Fibroblast of lung (primary cell): ENCODE data around the gene ISLR2. TPM values are rescaled to one million over a fixed set of nuclear protein-coding genes. Genes with fewer than 3 reads are reported as not detected.
A peak's percentile ranks its signal among the peaks of the same experiment; 100 is the strongest.

Source experiments
- DNase-seq, 2 donors: peaks; one replicate each; pipeline versions ENCODE4 v3.0.0 to v3.0.0-alpha.2; 2010; ENCODE audit warnings: low read depth in 2 of 2
- H2AFZ ChIP-seq: 2 replicates; pipeline ENCODE4 v1.5.1; 2012; ENCODE audit warnings: low read length, control low read depth, inconsistent platforms
- H3K27ac ChIP-seq: 2 replicates; pipeline ENCODE4 v1.5.1; 2011; ENCODE audit warnings: low read length, control low read depth; ENCODE audit not compliant: insufficient read depth
- H3K27me3 ChIP-seq: 2 replicates; pipeline ENCODE4 v1.5.1; 2011; ENCODE audit warnings: mild to moderate bottlenecking, low read length; ENCODE audit not compliant: control insufficient read depth, insufficient read depth
- H3K36me3 ChIP-seq: 2 replicates; pipeline ENCODE4 v1.5.1; 2011; ENCODE audit warnings: low read length; ENCODE audit not compliant: control insufficient read depth, insufficient read depth
- H3K4me1 ChIP-seq: 2 replicates; pipeline ENCODE4 v1.5.1; 2011; ENCODE audit warnings: low read length; ENCODE audit not compliant: control insufficient read depth, insufficient read depth; ENCODE audit errors: extremely low read depth
- H3K4me2 ChIP-seq: 2 replicates; pipeline ENCODE4 v1.5.1; 2011; ENCODE audit warnings: low read length, control low read depth; ENCODE audit not compliant: insufficient read depth; ENCODE audit errors: extremely low read depth
- H3K4me3 ChIP-seq, 4 experiments: fragments of 200-600 bp in 1 of 4; sonication (generic) in 1 of 4; replicated peaks in 1 of 4; 2 replicates each; pipeline ENCODE4 v1.5.1; 2011 to 2016; ENCODE audit warnings: low read length in 4 of 4, low read depth in 3 of 4, mild to moderate bottlenecking in 3 of 4, control low read depth in 2 of 4, inconsistent platforms in 1 of 4, mixed read lengths in 1 of 4; ENCODE audit not compliant: insufficient read depth in 1 of 4; ENCODE audit errors: control extremely low read depth in 1 of 4
- H3K79me2 ChIP-seq: 2 replicates; pipeline ENCODE4 v1.5.1; 2012; ENCODE audit warnings: mild to moderate bottlenecking, low read length, inconsistent platforms; ENCODE audit not compliant: control insufficient read depth, insufficient read depth
- H3K9ac ChIP-seq: 2 replicates; pipeline ENCODE4 v1.5.1; 2011; ENCODE audit warnings: mild to moderate bottlenecking, low read length, control low read depth; ENCODE audit not compliant: insufficient read depth
- H3K9me3 ChIP-seq: 2 replicates; pipeline ENCODE4 v1.5.1; 2012; ENCODE audit warnings: low read depth, low read length; ENCODE audit not compliant: control insufficient read depth, insufficient read depth
- H4K20me1 ChIP-seq: 2 replicates; pipeline ENCODE4 v1.5.1; 2011; ENCODE audit warnings: low read length; ENCODE audit not compliant: control insufficient read depth, insufficient read depth; ENCODE audit errors: extremely low read depth
- EZH2 ChIP-seq: IDR thresholded peaks from 2 replicates; pipeline ENCODE4 v1.5.1; 2012; ENCODE audit warnings: low read length, control low read depth, mild to moderate bottlenecking; ENCODE audit errors: missing control alignments
- polyA plus RNA-seq, 2 donors: library from polyadenylated mRNA; depleted of rRNA in 1 of 2; stranded (reverse) in 1 of 2; unstranded in 1 of 2; fragments of >200 nt; gene quantifications; 2 replicates each; pipeline ENCODE4 v1.2.1, GENCODE V29; 2011 to 2012; ENCODE audit warnings: missing spikeins in 1 of 2
- total RNA-seq: library from RNA; depleted of rRNA; stranded (reverse); fragments of >200 nt; gene quantifications from 2 replicates; pipeline ENCODE4 v1.2.1, GENCODE V29; 2014
- TF ChIP-seq, protein P1 (sequence below), 2 donors: IDR thresholded peaks in 1 of 2; conservative IDR thresholded peaks in 1 of 2; 1 replicate in 1 of 2; 2 replicates in 1 of 2; pipeline ENCODE4 v1.5.1; 2011 to 2012; ENCODE audit warnings: low read length in 2 of 2, control low read depth in 1 of 2, inconsistent platforms in 1 of 2, low read depth in 1 of 2, mild to moderate bottlenecking in 1 of 2

ISLR2 gene
- total and polyA plus RNA-seq, 2 donors (not counting 1 experiment from before 2014, with no cell fraction given): not detected

DNA sequence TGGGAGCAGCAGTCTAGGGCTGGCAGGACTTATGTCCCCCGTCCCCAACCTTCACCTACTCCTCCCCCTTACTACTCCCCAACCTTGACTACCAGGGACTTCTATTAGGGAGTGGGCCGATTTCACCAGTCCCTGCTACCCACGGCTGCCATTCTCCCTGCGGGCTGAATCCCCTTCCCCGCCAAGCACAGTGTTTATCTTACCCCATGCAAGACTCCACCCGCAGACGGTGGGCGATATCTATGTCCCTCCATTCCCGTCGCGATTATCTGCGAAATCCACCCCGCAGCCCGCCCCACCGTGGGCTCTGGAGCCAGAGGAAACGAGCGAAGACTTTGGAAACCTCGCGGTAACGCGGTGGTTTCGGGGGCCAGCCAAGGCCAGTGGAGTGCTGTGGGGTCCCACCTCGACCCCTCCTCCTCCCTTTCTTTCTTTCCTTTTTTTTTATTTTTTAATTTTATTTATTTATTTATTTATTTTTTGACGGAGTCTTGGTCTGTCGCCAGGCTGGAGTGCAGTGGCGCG is 4.7 kb downstream of the ISLR2 start:
- H4K20me1 ChIP-seq: no peaks in the 10 kb centered on the region
- no peaks in the 10 kb centered on the region for H3K79me2 ChIP-seq
- H3K4me1 ChIP-seq: no peaks in the 10 kb centered on the region
- H3K9ac ChIP-seq: no peak overlapping the region
- H2AFZ ChIP-seq: no peak overlapping the region
- H3K36me3 ChIP-seq: no peaks in the 10 kb centered on the region
- H3K27ac ChIP-seq: no peak overlapping the region
- H3K4me2 ChIP-seq: no peak overlapping the region
- no peak for DNase-seq
- TF ChIP-seq, protein P1, sequence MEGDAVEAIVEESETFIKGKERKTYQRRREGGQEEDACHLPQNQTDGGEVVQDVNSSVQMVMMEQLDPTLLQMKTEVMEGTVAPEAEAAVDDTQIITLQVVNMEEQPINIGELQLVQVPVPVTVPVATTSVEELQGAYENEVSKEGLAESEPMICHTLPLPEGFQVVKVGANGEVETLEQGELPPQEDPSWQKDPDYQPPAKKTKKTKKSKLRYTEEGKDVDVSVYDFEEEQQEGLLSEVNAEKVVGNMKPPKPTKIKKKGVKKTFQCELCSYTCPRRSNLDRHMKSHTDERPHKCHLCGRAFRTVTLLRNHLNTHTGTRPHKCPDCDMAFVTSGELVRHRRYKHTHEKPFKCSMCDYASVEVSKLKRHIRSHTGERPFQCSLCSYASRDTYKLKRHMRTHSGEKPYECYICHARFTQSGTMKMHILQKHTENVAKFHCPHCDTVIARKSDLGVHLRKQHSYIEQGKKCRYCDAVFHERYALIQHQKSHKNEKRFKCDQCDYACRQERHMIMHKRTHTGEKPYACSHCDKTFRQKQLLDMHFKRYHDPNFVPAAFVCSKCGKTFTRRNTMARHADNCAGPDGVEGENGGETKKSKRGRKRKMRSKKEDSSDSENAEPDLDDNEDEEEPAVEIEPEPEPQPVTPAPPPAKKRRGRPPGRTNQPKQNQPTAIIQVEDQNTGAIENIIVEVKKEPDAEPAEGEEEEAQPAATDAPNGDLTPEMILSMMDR (conservative IDR thresholded peaks at IDR 0.05 in 1 of 2, IDR thresholded peaks at IDR 0.05 in 1 of 2; ENCODE audit: low read depth in 1 of 2, low read length in 2 of 2): no peak
- peak; percentile 69 for TF ChIP-seq EZH2
- no peaks in the 10 kb centered on the region for H3K9me3 ChIP-seq
- no peak overlapping the region for H3K4me3 ChIP-seq
- peaks cover 66% of the 10 kb centered on the region for H3K27me3 ChIP-seq

DNA sequence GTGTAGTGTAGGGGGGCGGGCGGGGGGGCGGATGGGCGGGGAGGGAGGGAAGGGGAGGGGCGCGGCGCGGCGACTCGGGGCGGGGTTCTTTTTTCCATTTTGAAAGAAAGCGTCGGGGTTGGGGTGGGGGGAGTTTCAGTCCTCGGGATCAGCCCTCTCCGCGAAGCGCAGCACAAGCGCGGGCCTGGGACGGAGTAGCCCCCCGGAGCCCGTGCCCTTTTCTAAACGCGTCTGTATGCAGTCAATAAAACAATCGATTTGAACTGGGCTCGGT is 6.1 kb downstream of the ISLR2 start:
- Histone ChIP-seq H3K27ac (no peak overlapping the region), H3K4me2 (no peak overlapping the region)

DNA sequence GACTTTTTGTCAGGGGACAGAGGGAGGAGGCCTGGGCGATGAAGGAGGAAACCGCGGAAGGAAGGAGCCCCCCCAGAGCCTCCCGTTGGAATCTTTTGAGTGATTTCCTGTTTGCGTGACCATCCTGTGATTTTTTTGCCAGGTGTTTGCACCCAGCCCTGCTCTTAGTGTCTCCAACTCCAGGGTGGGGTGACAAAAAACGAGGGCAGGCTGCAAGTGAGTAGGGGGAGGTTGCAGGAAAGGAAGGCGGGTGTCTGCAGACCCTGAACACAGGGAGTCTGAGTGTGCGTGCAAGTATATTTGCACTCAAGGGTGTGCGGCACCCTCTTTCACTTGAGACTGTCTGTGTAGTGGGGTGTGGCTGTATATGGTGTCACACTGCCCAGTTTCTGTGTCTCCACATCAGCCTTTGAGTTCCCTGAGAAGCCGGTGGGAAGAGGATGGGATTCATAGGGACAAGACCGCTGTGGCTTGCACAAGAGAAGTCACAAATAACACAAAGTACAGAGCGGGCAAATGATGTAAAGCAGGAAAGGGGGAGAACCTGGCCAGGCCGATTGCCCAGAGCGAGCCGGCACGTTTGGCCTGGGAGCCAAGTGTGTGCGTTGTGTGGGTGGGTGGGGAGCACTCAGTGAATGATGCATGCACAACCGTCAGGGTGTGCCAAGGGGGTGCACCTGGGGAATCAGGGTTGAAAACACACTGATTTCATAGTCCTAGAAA is 6.6 kb downstream of the ISLR2 start:
- H3K27ac ChIP-seq: no peak overlapping the region
- H3K36me3 ChIP-seq: no peaks in the 10 kb centered on the region
- DNase-seq: peak in 1 of 2 donors; percentile 5

More for the DNA sequence above, 6.1 kb downstream of the ISLR2 start:
- H3K9me3 ChIP-seq: no peaks in the 10 kb centered on the region
- H3K79me2 ChIP-seq: no peaks in the 10 kb centered on the region
- peak overlapping the region in 1 of 4 experiments; percentile 23 for H3K4me3 ChIP-seq
- no peaks in the 10 kb centered on the region for H4K20me1 ChIP-seq
- peaks cover 57% of the 10 kb centered on the region for H3K27me3 ChIP-seq
- H2AFZ ChIP-seq: no peak overlapping the region
- no peaks in the 10 kb centered on the region for H3K36me3 ChIP-seq
- TF ChIP-seq EZH2: no peak
- TF ChIP-seq, protein P1 (conservative IDR thresholded peaks at IDR 0.05 in 1 of 2, IDR thresholded peaks at IDR 0.05 in 1 of 2; ENCODE audit: low read depth in 1 of 2, low read length in 2 of 2): no peak
- H3K9ac ChIP-seq: no peak overlapping the region
- no peaks in the 10 kb centered on the region for H3K4me1 ChIP-seq
- DNase-seq: no peak

More for the DNA sequence above, 6.6 kb downstream of the ISLR2 start:
- H3K79me2 ChIP-seq: no peaks in the 10 kb centered on the region
- no peak overlapping the region for H2AFZ ChIP-seq
- H3K9me3 ChIP-seq: no peaks in the 10 kb centered on the region
- TF ChIP-seq, protein P1 (conservative IDR thresholded peaks at IDR 0.05 in 1 of 2, IDR thresholded peaks at IDR 0.05 in 1 of 2; ENCODE audit: low read depth in 1 of 2, low read length in 2 of 2): no peak
- peak; percentile 83 for TF ChIP-seq EZH2
- H3K9ac ChIP-seq: no peak overlapping the region
- H4K20me1 ChIP-seq: no peaks in the 10 kb centered on the region
- peaks cover 52% of the 10 kb centered on the region for H3K27me3 ChIP-seq
- H3K4me1 ChIP-seq: no peaks in the 10 kb centered on the region
- H3K4me3 ChIP-seq: peak overlapping the region in 1 of 4 experiments; percentile 23
- no peak overlapping the region for H3K4me2 ChIP-seq
